HCT116 (cell line): ENCODE data around the gene ZNF439. TPM values are rescaled to one million over a fixed set of nuclear protein-coding genes. Genes with fewer than 3 reads are reported as not detected.

Source experiments
- ATAC-seq: fragments of 200-7000 bp; cut with Tn5 transposase; 2 replicates; pipeline ENCODE4 v1.9.1; 2020; ENCODE audit warnings: mild to moderate bottlenecking, moderate library complexity
- BruUV-seq: library from RNA; stranded (reverse); fragments of 400-500 nt; replicated peaks from 2 replicates; lab custom pipeline; 2021; lab: Mats Ljungman, UMichigan
- CTCF ChIA-PET: fragments of 300-600 bp; sonication (Branson Sonifier 250); formaldehyde crosslinking; loops from one replicate; lab custom pipeline; 2021; ENCODE audit warnings: antibody characterized with exemption; lab: Charles Lee
- POLR2A ChIA-PET: fragments of 300-600, 350-600 bp; sonication (Branson Sonifier 250); formaldehyde crosslinking; loops from one replicate; lab custom pipeline; 2021; ENCODE audit warnings: antibody characterized with exemption; lab: Charles Lee
- RAD21 ChIA-PET, 2 experiments: fragments of 300-600 bp; sonication (Branson Sonifier 250); formaldehyde crosslinking; loops; one replicate each; lab custom pipeline; 2023; ENCODE audit warnings: low total read pairs in 2 of 2; ENCODE audit not compliant: uncharacterized antibody in 2 of 2, unreplicated experiment in 2 of 2, low non-redundant PET in 1 of 2; lab: Charles Lee
- DNase-seq: peaks from one replicate; pipeline ENCODE4 v3.0.0-alpha.2; 2010; ENCODE audit warnings: low read depth, low spot score
- H2AFZ ChIP-seq: fragments of 200-600 bp; shearing (Covaris generic), sonication (generic); 2 replicates; pipeline ENCODE4 v1.6.1; 2017; ENCODE audit warnings: low read depth, mixed run types, mixed read lengths, antibody characterized with exemption, low read length; ENCODE audit not compliant: poor library complexity, severe bottlenecking
- H3K27ac ChIP-seq: 2 replicates; pipeline ENCODE4 v1.5.1; 2012; ENCODE audit warnings: low read depth, low read length
- H3K27me3 ChIP-seq: fragments of 200-600 bp; sonication (generic); 2 replicates; pipeline ENCODE4 v1.6.1; 2016; ENCODE audit warnings: mixed run types, low read length, mixed read lengths; ENCODE audit not compliant: insufficient read depth
- H3K36me3 ChIP-seq, 2 experiments: fragments of 200-500 bp in 1 of 2; fragments of 200-600 bp in 1 of 2; sonication (Bioruptor generic) in 1 of 2; sonication (generic) in 1 of 2; 2 replicates each; pipeline versions ENCODE4 v1.5.1 to v1.6.1; 2014 to 2016; ENCODE audit warnings: low read length in 2 of 2, inconsistent platforms in 1 of 2, mixed read lengths in 1 of 2, mixed run types in 1 of 2; ENCODE audit not compliant: insufficient read depth in 2 of 2, control insufficient read depth in 1 of 2
- H3K4me1 ChIP-seq, 2 experiments: fragments of 200-600 bp in 1 of 2; sonication (generic) in 1 of 2; 2 replicates each; pipeline versions ENCODE4 v1.5.1 to v1.6.1; 2012 to 2017; ENCODE audit warnings: low read length in 2 of 2, inconsistent platforms in 1 of 2, mild to moderate bottlenecking in 1 of 2, mixed read lengths in 1 of 2, mixed run types in 1 of 2, moderate library complexity in 1 of 2; ENCODE audit not compliant: insufficient read depth in 2 of 2, control insufficient read depth in 1 of 2
- H3K4me2 ChIP-seq: fragments of 200-600 bp; sonication (generic); 2 replicates; pipeline ENCODE4 v1.6.1; 2017; ENCODE audit warnings: mixed run types, low read length, mixed read lengths
- H3K4me3 ChIP-seq, 2 experiments: fragments of 200-600 bp in 1 of 2; sonication (generic) in 1 of 2; replicated peaks in 1 of 2; 2 replicates each; pipeline ENCODE4 v1.5.1; 2011 to 2016; ENCODE audit warnings: low read length in 2 of 2, control low read depth in 1 of 2, low read depth in 1 of 2, mild to moderate bottlenecking in 1 of 2, mixed read lengths in 1 of 2, mixed run types in 1 of 2
- H3K79me2 ChIP-seq: fragments of 200-600 bp; sonication (generic); 2 replicates; pipeline ENCODE4 v1.6.1; 2017; ENCODE audit warnings: mild to moderate bottlenecking, mixed run types, low read length, moderate library complexity, mixed read lengths; ENCODE audit not compliant: insufficient read depth
- H3K9ac ChIP-seq: fragments of 200-600 bp; sonication (generic); 2 replicates; pipeline ENCODE4 v1.6.1; 2016; ENCODE audit warnings: low read length, mixed read lengths
- H3K9me2 ChIP-seq: fragments of 200-600 bp; sonication (generic), shearing (Covaris generic); 2 replicates; pipeline ENCODE4 v1.6.1; 2017; ENCODE audit warnings: mixed run types, mild to moderate bottlenecking, moderate library complexity; ENCODE audit not compliant: insufficient read depth
- H3K9me3 ChIP-seq, 2 experiments: fragments of 200-500 bp in 1 of 2; fragments of 200-600 bp in 1 of 2; sonication (Bioruptor generic) in 1 of 2; sonication (generic) in 1 of 2; 2 replicates each; pipeline ENCODE4 v1.6.1; 2014 to 2017; ENCODE audit warnings: low read length in 2 of 2, mixed read lengths in 2 of 2, inconsistent platforms in 1 of 2, low read depth in 1 of 2, mild to moderate bottlenecking in 1 of 2, mixed run types in 1 of 2, moderate library complexity in 1 of 2; ENCODE audit not compliant: control insufficient read depth in 1 of 2, insufficient read depth in 1 of 2
- H4K20me1 ChIP-seq: fragments of 200-600 bp; sonication (generic), shearing (Covaris generic); 2 replicates; pipeline ENCODE4 v1.6.1; 2017; ENCODE audit warnings: mixed run types, mild to moderate bottlenecking, moderate library complexity; ENCODE audit not compliant: insufficient read depth
- CBX3 ChIP-seq: IDR thresholded peaks from 2 replicates; pipeline ENCODE4 v1.6.1; 2012; ENCODE audit warnings: low read depth
- ELF1 ChIP-seq: IDR thresholded peaks from 2 replicates; pipeline ENCODE4 v1.6.1; 2012; ENCODE audit warnings: low read depth, borderline replicate concordance
- JUND ChIP-seq: IDR thresholded peaks from 2 replicates; pipeline ENCODE4 v1.6.1; 2012
- POLR2A ChIP-seq: IDR thresholded peaks from 2 replicates; pipeline ENCODE4 v1.7.0; 2011; ENCODE audit warnings: borderline replicate concordance; ENCODE audit not compliant: insufficient read depth, insufficient read length; ENCODE audit errors: extremely low read depth
- POLR2AphosphoS5 ChIP-seq: IDR thresholded peaks from 2 replicates; pipeline ENCODE4 v1.6.1; 2011; ENCODE audit warnings: mild to moderate bottlenecking, low read depth, low read length, moderate library complexity
- RAD21 ChIP-seq: IDR thresholded peaks from 2 replicates; pipeline ENCODE4 v1.6.1; 2012; ENCODE audit warnings: low read depth, mild to moderate bottlenecking
- SRF ChIP-seq: IDR thresholded peaks from 2 replicates; pipeline ENCODE4 v1.6.1; 2012; ENCODE audit warnings: low read depth
- ZNF274 ChIP-seq: fragments of 200-500 bp; sonication (Bioruptor generic); IDR thresholded peaks from 2 replicates; pipeline ENCODE4 v1.6.1; 2014; ENCODE audit warnings: mild to moderate bottlenecking, low read depth, low read length, inconsistent platforms
- intact Hi-C: fragments of 100-400 bp; cut with micrococcal nuclease; formaldehyde crosslinking; loops from 2 replicates; pipeline ENCODE4 v1.10.0; 2022
- total RNA-seq: library from RNA; stranded (reverse); gene quantifications from one replicate; pipeline ENCODE4 v1.2.1, GENCODE V29; 2021; ENCODE audit not compliant: unreplicated experiment
- TF ChIP-seq, protein P1 (sequence below): IDR thresholded peaks from 2 replicates; pipeline ENCODE4 v1.6.1; 2011; ENCODE audit warnings: mild to moderate bottlenecking, low read length, moderate library complexity; ENCODE audit not compliant: insufficient replicate concordance; ENCODE audit errors: extremely low read depth
- TF ChIP-seq, protein P2 (sequence below): IDR thresholded peaks from 2 replicates; pipeline ENCODE4 v1.6.1; 2012
- TF ChIP-seq, protein P3 (sequence below): IDR thresholded peaks from 2 replicates; pipeline ENCODE4 v1.6.1; 2012; ENCODE audit warnings: low read depth

The ZNF439 gene
- total RNA-seq, 1 experiment from 2014 or later, result not detected

DNA sequence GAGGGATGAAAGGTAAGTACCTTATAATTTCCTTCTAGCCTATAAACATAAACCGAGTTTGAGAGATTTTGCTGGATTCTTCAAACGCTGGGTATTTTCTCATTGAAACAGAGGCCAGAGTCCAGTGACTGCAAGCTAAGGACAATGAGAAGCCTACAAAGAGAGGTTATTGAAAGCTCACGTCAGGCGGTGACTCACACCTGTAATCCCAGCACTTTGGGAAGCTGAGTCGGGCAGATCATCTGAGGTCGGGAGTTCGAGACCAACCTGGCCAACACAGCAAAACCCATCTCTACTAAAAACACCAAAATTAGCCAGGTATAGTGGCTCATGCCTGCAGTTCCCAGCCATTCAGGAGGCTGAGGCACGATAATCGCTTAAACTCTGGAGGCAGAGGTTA is 24.1 kb downstream of the ZNF439 start:
- H2AFZ ChIP-seq, result no peak overlapping the region
- no peak overlapping the region for H3K4me2 ChIP-seq
- no peaks in the 10 kb centered on the region for H3K9me2 ChIP-seq
- no peaks in the 10 kb centered on the region for H4K20me1 ChIP-seq
- BruUV-seq, result no TSS peak
- H3K4me3 ChIP-seq, result no peak overlapping the region
- no peaks in the 10 kb centered on the region for H3K4me1 ChIP-seq
- ATAC-seq (no peak), DNase-seq (no peak)
- ChIA-PET CTCF (no interaction called here), POLR2A (no interaction called here), RAD21 (interaction anchor here in 1 of 2 experiments (0.8 kb wide), 1 partner anchor 336 kb away, joined by 5 read pairs; no protein-coding TSS in a partner anchor)
- H3K9ac ChIP-seq, result no peak overlapping the region
- intact Hi-C loops, result no loop called here
- no peaks in the 10 kb centered on the region for H3K27me3 ChIP-seq
- H3K9me3 ChIP-seq, result peaks cover 4 to 22% of the 10 kb centered on the region in 2 experiments; a peak in 3 of 4 replicates
- no peak overlapping the region for H3K27ac ChIP-seq
- TF ChIP-seq JUND, result no peak
- TF ChIP-seq CBX3, result no peak
- TF ChIP-seq, protein P1, sequence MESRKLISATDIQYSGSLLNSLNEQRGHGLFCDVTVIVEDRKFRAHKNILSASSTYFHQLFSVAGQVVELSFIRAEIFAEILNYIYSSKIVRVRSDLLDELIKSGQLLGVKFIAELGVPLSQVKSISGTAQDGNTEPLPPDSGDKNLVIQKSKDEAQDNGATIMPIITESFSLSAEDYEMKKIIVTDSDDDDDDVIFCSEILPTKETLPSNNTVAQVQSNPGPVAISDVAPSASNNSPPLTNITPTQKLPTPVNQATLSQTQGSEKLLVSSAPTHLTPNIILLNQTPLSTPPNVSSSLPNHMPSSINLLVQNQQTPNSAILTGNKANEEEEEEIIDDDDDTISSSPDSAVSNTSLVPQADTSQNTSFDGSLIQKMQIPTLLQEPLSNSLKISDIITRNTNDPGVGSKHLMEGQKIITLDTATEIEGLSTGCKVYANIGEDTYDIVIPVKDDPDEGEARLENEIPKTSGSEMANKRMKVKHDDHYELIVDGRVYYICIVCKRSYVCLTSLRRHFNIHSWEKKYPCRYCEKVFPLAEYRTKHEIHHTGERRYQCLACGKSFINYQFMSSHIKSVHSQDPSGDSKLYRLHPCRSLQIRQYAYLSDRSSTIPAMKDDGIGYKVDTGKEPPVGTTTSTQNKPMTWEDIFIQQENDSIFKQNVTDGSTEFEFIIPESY, result no peak
- TF ChIP-seq, protein P2, sequence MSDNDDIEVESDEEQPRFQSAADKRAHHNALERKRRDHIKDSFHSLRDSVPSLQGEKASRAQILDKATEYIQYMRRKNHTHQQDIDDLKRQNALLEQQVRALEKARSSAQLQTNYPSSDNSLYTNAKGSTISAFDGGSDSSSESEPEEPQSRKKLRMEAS, result no peak
- no peak for TF ChIP-seq POLR2AphosphoS5
- no peak for TF ChIP-seq SRF
- TF ChIP-seq, protein P3, sequence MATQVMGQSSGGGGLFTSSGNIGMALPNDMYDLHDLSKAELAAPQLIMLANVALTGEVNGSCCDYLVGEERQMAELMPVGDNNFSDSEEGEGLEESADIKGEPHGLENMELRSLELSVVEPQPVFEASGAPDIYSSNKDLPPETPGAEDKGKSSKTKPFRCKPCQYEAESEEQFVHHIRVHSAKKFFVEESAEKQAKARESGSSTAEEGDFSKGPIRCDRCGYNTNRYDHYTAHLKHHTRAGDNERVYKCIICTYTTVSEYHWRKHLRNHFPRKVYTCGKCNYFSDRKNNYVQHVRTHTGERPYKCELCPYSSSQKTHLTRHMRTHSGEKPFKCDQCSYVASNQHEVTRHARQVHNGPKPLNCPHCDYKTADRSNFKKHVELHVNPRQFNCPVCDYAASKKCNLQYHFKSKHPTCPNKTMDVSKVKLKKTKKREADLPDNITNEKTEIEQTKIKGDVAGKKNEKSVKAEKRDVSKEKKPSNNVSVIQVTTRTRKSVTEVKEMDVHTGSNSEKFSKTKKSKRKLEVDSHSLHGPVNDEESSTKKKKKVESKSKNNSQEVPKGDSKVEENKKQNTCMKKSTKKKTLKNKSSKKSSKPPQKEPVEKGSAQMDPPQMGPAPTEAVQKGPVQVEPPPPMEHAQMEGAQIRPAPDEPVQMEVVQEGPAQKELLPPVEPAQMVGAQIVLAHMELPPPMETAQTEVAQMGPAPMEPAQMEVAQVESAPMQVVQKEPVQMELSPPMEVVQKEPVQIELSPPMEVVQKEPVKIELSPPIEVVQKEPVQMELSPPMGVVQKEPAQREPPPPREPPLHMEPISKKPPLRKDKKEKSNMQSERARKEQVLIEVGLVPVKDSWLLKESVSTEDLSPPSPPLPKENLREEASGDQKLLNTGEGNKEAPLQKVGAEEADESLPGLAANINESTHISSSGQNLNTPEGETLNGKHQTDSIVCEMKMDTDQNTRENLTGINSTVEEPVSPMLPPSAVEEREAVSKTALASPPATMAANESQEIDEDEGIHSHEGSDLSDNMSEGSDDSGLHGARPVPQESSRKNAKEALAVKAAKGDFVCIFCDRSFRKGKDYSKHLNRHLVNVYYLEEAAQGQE, result no peak
- no peak for TF ChIP-seq ELF1
- TF ChIP-seq ZNF274, result no peak
- no peak for TF ChIP-seq RAD21
- TF ChIP-seq POLR2A, result no peak
- H3K79me2 ChIP-seq, result no peaks in the 10 kb centered on the region
- H3K36me3 ChIP-seq, result no peaks in the 10 kb centered on the region
